Smooth muscle cell (in vitro differentiated cells): Measurements from ENCODE around the gene STAC2. TPM values are rescaled to one million over a fixed set of nuclear protein-coding genes. Genes with fewer than 3 reads are reported as not detected.

ENCODE experiments used
- DNase-seq: peaks from one replicate; lab custom pipeline; 2025; ENCODE audit not compliant: unreplicated experiment; lab: John Stamatoyannopoulos, UW
- H2AFZ ChIP-seq: fragments of 200-600 bp; sonication (generic); 2 replicates; pipeline ENCODE4 v1.6.0; 2016; ENCODE audit warnings: antibody characterized with exemption, low read depth, mild to moderate bottlenecking
- H3F3A ChIP-seq: fragments of 200-600 bp; sonication (generic); 2 replicates; pipeline ENCODE4 v1.6.0; 2017; ENCODE audit warnings: antibody characterized with exemption, low read depth
- H3K27ac ChIP-seq: fragments of 200-600 bp; sonication (generic); 2 replicates; pipeline ENCODE4 v1.5.1; 2016; ENCODE audit warnings: low read depth, mild to moderate bottlenecking
- H3K27me3 ChIP-seq: fragments of 200-600 bp; sonication (generic); 2 replicates; pipeline ENCODE4 v1.6.1; 2016; ENCODE audit warnings: low read depth, mild to moderate bottlenecking
- H3K36me3 ChIP-seq: fragments of 200-600 bp; sonication (generic); 2 replicates; pipeline ENCODE4 v1.5.1; 2016; ENCODE audit warnings: low read depth
- H3K4me1 ChIP-seq: fragments of 200-600 bp; sonication (generic); 2 replicates; pipeline ENCODE4 v1.5.1; 2016; ENCODE audit warnings: low read depth
- H3K4me2 ChIP-seq: fragments of 200-600 bp; sonication (generic); 2 replicates; pipeline ENCODE4 v1.6.0; 2016; ENCODE audit warnings: mild to moderate bottlenecking
- H3K4me3 ChIP-seq: fragments of 200-600 bp; sonication (generic); 2 replicates; pipeline ENCODE4 v1.5.1; 2016; ENCODE audit warnings: mild to moderate bottlenecking
- H3K79me2 ChIP-seq: fragments of 200-600 bp; sonication (generic); 2 replicates; pipeline ENCODE4 v1.6.0; 2016; ENCODE audit warnings: low read depth, mild to moderate bottlenecking
- H3K9ac ChIP-seq: fragments of 200-600 bp; sonication (generic); 2 replicates; pipeline ENCODE4 v1.6.0; 2016; ENCODE audit warnings: low read depth
- H3K9me3 ChIP-seq: fragments of 200-600 bp; sonication (generic); replicated peaks from 2 replicates; pipeline ENCODE4 v1.5.1; 2016; ENCODE audit warnings: low read depth
- H4K20me1 ChIP-seq: fragments of 200-600 bp; sonication (generic); 2 replicates; pipeline ENCODE4 v1.6.0; 2016; ENCODE audit warnings: low read depth
- CTCF ChIP-seq: fragments of 200-600 bp; sonication (generic); IDR thresholded peaks from 2 replicates; pipeline ENCODE4 v1.5.1; 2017; ENCODE audit warnings: borderline replicate concordance, mild to moderate bottlenecking, antibody characterized with exemption; ENCODE audit not compliant: insufficient read depth, poor library complexity, severe bottlenecking
- WGBS: methylation state at CpG from one replicate; pipeline ENCODE4 v1.1.7; 2016; ENCODE audit warnings: low lambda C conversion rate; 5-methylcytosine and 5-hydroxymethylcytosine counted together
- polyA plus RNA-seq: library from polyadenylated mRNA; unstranded; fragments of >200 nt; fragmentation: Nextera tagmentation; extraction: Ambion mirVana; gene quantifications from 2 replicates; pipeline ENCODE4 v1.2.1, GENCODE V29; 2016
- total RNA-seq: library from RNA; depleted of rRNA; stranded (reverse); fragments of >200 nt; gene quantifications from 2 replicates; pipeline ENCODE4 v1.2.3, GENCODE V29; 2014

STAC2 gene
- total and polyA plus RNA-seq, 2 experiments from 2014 or later, result 0.09 to 0.32 TPM

- Histone ChIP-seq H3F3A (peaks cover 32% of the 10 kb centered on the region), H3K4me1 (peaks cover 22% of the 10 kb centered on the region), H4K20me1 (peaks cover 36% of the 10 kb centered on the region), H3K27ac (no peak overlapping the region), H3K27me3 (no peaks in the 10 kb centered on the region), H3K9me3 (no peaks in the 10 kb centered on the region), H3K79me2 (peaks cover 22% of the 10 kb centered on the region), H3K4me3 (no peak overlapping the region), H3K4me2 (no peak overlapping the region), H3K36me3 (peaks cover 9% of the 10 kb centered on the region), H3K9ac (no peak overlapping the region), H2AFZ (no peak overlapping the region)
- no peak for DNase-seq
- 94% methylated on average over 3 of the region's 3 CpGs for WGBS
- no peak for TF ChIP-seq CTCF
Observed at GRCh38 chr17:39205112-39205526, 20.6 kb downstream of the STAC2 start.

- Histone ChIP-seq H3K4me2 (no peak overlapping the region), H2AFZ (no peak overlapping the region), H3K4me3 (no peak overlapping the region), H3K27ac (no peak overlapping the region), H3K27me3 (no peaks in the 10 kb centered on the region), H3K9ac (no peak overlapping the region), H3K4me1 (peaks cover 18% of the 10 kb centered on the region), H3F3A (peaks cover 32% of the 10 kb centered on the region), H3K79me2 (peaks cover 22% of the 10 kb centered on the region), H3K9me3 (no peaks in the 10 kb centered on the region), H4K20me1 (peaks cover 36% of the 10 kb centered on the region), H3K36me3 (peaks cover 9% of the 10 kb centered on the region)
- 92% methylated on average over 8 of the region's 8 CpGs for WGBS
- no peak for TF ChIP-seq CTCF
- no peak for DNase-seq
Observed at GRCh38 chr17:39204245-39204644, 21.5 kb downstream of the STAC2 start.

GRCh38 chr17:39200957-39201510 lies 24.7 kb downstream of the STAC2 start:
- Histone ChIP-seq H3K79me2 (peaks cover 30% of the 10 kb centered on the region), H3K4me2 (peak overlapping the region; percentile 98), H3K27me3 (no peaks in the 10 kb centered on the region), H3F3A (peaks cover 28% of the 10 kb centered on the region), H2AFZ (no peak overlapping the region), H3K36me3 (peaks cover 9% of the 10 kb centered on the region), H3K27ac (peak overlapping the region; percentile 99), H3K9me3 (no peaks in the 10 kb centered on the region), H4K20me1 (peaks cover 36% of the 10 kb centered on the region), H3K9ac (peak overlapping the region; percentile 100), H3K4me1 (peaks cover 28% of the 10 kb centered on the region), H3K4me3 (peak overlapping the region; percentile 91)
- WGBS, result 49% methylated on average over 11 of the region's 11 CpGs
- no peak for TF ChIP-seq CTCF
- DNase-seq, result no peak
